C4-2B (cell line): Measurements from ENCODE around the gene CENPP.

Source experiments
- ZFX ChIP-seq: fragments of 450-650 bp; IDR thresholded peaks from 2 replicates; pipeline ENCODE4 v1.6.1; 2017
- TF ChIP-seq, protein P1 (sequence below): fragments of 450-650 bp; conservative IDR thresholded peaks from 2 replicates; pipeline ENCODE4 v1.5.1; 2017; ENCODE audit warnings: mild to moderate bottlenecking

DNA sequence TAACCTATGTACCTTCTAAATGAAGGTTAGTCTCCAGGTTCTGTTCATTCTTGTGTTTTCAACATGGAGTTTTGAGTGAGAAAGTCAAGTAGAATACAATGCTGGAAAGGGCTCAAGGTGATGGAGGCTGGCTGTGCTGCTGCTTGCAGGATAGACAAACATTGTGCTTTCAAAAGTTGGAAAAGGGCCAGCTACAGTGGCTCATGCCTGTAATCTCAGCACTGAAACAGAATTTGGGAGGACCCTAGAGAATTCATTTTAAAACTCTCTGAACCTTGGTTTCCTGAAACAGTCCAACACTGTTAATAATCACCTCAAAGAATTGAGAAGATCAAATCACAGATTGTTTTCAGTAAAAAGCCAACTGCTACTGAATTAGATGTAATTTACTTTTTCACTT is 16.9 kb upstream of the CENPP start:
- TF ChIP-seq, protein P1, sequence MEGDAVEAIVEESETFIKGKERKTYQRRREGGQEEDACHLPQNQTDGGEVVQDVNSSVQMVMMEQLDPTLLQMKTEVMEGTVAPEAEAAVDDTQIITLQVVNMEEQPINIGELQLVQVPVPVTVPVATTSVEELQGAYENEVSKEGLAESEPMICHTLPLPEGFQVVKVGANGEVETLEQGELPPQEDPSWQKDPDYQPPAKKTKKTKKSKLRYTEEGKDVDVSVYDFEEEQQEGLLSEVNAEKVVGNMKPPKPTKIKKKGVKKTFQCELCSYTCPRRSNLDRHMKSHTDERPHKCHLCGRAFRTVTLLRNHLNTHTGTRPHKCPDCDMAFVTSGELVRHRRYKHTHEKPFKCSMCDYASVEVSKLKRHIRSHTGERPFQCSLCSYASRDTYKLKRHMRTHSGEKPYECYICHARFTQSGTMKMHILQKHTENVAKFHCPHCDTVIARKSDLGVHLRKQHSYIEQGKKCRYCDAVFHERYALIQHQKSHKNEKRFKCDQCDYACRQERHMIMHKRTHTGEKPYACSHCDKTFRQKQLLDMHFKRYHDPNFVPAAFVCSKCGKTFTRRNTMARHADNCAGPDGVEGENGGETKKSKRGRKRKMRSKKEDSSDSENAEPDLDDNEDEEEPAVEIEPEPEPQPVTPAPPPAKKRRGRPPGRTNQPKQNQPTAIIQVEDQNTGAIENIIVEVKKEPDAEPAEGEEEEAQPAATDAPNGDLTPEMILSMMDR, result no peak
- no peak for TF ChIP-seq ZFX
